HG02840 (cell line): ENCODE results near the gene ALPG.
"Not testable (repeated sequence)": the region's sequence is repeated elsewhere in the genome, so short reads cannot be mapped to it uniquely, and the experiment has no call there.

Experiments
- ATAC-seq: cut with Tn5 transposase; IDR thresholded peaks from one replicate; pipeline ENCODE4 v1.9.1; 2021; ENCODE audit warnings: mild to moderate bottlenecking, moderate library complexity, moderate number of reproducible peaks; ENCODE audit not compliant: unreplicated experiment, low FRiP score

ALPG gene

GRCh38 chr2:232406556-232407310 lies at the start of gene ALPG:
TSS of gene ALPG (plus strand) at chr2:232406844. CDS start at chr2:232406895, 51 bp downstream.
- no peak for ATAC-seq

GRCh38 chr2:232361646-232362045 lies 45.0 kb upstream of the ALPG start:
- ATAC-seq, result no peak

DNA sequence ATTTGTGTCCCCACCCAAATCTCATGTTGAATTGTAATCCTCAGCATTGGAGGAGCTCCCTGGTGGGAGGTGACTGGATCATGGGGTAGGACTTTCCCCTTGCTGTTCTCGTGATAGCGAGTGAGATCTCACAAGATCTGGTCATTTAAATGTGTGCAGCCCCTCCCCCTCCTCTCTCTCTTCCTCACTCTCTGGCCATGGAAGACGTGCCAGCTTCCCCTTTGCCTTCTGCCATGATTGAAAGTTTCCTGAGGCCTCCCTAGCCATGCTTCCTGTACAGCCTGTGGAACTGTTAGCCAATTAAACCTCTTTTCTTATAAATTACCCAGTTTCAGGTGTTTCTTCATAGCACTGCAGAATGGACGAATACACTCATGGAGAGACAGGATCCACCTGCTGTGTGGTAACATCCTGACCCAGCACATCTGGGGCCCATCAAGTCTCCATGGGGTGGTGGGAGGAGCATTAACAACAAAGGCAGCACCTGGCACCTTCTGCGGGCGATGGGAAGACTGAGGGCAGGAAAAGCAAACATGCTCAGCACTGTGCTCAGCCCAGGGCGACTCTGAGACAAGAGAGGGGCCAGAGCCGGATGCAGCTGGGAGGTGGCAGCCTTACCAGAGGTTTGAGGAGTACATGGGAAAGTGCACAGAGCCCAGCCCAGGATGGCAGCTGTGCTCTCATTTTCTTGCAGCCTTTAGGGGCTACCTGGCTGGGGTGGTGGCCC lies 44.3 kb upstream of the ALPG start:
- no peak for ATAC-seq

DNA sequence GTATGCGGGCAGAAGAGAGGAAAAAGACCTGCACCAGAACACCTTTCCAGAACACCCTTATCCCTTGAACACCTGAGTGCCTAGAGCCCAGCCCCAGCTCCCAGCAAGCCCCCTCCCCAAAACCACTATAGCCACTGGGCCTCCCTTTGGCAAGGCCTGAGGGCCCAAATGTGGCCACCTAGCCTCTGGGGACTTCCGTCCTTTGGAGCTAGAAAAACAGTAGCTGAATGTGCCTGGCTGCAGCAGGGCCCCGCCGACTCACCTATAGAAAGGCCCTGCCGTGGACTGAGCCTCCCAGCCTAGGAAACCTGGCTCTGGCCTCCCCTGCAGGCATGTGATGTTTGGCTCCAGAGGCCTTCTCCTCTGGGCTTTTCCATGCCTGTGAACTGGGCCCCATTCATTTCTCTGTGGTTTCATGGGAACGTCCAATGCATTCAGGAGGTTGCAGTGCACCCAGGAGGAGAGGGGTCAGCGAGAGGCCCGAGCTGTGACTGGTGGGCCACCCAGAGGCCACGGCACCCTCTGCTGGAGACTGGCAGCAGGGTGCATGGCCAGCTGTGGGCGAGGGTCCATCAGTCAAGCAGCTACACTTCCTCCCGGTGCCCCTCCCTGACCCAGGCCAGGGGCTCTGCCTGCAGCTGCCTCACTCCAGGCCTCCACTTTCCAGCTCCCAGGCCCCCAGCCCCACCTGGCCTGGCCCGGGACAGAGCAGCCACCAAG lies 43.4 kb upstream of the ALPG start:
- ATAC-seq, result not testable (repeated sequence)

- no peak for ATAC-seq
Observed at GRCh38 chr2:232363784-232364615, 42.6 kb upstream of the ALPG start.

- ATAC-seq, result not testable (repeated sequence)
Observed at GRCh38 chr2:232364806-232365594, 41.6 kb upstream of the ALPG start.

- ATAC-seq, result no peak
Observed at GRCh38 chr2:232365621-232366321, 40.9 kb upstream of the ALPG start.

- ATAC-seq, result not testable (repeated sequence)
Observed at GRCh38 chr2:232366461-232366860, 40.2 kb upstream of the ALPG start.

DNA sequence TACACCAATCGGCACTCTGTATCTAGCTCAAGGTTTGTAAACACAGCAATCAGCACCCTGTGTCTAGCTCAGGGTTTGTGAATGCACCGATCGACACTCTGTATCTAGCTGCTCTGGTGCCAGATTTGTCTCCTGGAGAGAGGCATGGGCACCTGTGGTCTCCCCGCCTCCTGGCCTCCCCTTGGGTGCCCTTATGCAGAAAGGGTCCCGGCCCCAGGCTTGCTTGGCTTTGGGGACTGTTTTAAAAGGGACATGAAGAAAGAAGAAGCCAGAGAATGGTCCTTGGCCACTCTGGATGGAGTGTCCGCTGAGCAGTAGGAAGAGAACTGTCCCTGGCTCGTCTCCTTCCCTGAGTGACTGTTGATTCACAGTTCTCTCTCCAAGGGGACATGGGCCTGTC lies 39.6 kb upstream of the ALPG start:
- ATAC-seq, result no peak

- no peak for ATAC-seq
Observed at GRCh38 chr2:232367591-232368233, 38.9 kb upstream of the ALPG start.

GRCh38 chr2:232368311-232368731 lies 38.3 kb upstream of the ALPG start:
- no peak for ATAC-seq

DNA sequence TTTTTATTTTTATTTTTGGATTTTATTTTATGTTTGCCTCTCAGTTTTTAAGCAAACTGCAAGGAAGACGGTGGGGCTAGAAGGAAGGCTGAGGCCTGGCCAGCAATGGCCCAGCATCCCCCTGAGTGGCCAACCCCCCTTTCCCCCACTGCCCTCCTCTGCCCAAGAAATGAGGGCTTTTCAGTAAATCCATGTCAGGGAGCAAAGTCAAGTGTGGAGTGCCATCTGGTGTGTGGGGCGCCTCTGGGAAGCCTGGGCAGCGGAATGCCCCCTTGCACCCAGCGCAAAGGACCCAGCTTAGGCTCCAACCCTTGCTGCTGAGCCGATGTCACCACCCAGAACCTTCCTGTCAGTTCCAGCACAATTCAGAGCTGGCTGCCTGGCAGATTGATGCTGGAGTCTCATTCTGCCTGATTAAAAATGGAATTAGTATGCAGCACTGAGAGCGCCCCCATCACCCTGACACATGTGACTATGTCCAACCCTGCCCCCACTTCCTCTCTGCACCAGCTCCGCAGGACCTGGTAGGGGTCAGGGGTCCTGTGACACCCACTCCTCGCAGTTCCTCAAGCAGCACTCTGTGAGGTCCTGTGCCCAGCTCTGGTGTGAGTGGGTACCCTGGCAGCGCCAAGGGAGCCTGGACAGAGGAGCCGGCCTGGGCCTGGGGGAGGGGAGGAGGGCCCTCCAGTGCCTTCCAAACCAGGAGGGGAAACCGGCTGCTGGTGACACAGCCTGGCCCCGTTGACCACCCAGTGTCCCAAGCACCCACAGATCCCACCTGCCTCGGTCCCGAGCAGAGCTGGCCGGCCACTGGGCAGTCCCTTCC lies 37.3 kb upstream of the ALPG start:
- no peak for ATAC-seq

DNA sequence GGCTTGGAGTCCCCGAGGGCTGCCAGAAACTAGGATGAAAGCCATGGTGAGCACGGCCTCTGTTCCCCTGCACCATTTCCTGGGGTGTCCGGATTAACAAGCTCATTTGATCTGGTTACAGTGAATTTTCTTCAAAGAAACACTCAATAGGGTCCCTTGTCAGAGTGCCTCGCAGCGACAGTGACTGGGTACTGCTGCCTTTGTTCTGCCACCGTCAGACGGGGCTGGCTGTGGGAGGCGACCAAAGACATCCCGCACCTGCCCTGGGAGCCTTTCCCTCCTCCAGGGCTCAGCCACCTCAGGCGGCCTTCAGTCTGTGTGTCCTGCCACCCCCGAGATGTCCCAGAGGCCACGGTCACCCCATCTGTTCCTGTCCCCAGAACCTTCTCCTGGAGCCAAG lies 36.6 kb upstream of the ALPG start:
- ATAC-seq, result not testable (repeated sequence)

GRCh38 chr2:232372231-232373208 lies 34.1 kb upstream of the ALPG start:
- no peak for ATAC-seq

DNA sequence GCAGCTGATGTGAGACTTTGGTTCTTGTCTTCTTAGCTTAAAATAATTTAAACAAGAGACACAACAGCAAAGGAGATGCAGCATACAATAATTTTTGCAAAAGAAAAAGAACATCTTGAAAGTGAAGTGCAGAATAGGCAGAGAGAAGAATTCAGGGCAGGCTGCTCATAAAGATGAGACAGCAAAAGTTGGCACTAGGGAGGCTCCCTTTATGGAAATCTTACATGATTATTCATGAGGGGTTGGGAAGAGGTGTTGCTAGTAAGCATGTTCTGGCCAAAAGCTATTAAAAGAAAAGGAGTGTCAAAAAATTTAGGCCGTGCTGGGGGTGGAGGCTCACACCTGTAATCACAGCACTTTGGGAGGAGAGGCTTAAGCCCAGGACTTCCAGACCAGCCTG lies 32.3 kb upstream of the ALPG start:
- ATAC-seq, result no peak

GRCh38 chr2:232375164-232375563 lies 31.5 kb upstream of the ALPG start:
- ATAC-seq, result no peak
